HG03135 (cell line): ENCODE data around the gene SPACDR.

Experiments used
- ATAC-seq: cut with Tn5 transposase; IDR thresholded peaks from one replicate; pipeline ENCODE4 v1.9.1; 2021; ENCODE audit warnings: mild to moderate bottlenecking, moderate library complexity; ENCODE audit not compliant: unreplicated experiment

The SPACDR gene

DNA sequence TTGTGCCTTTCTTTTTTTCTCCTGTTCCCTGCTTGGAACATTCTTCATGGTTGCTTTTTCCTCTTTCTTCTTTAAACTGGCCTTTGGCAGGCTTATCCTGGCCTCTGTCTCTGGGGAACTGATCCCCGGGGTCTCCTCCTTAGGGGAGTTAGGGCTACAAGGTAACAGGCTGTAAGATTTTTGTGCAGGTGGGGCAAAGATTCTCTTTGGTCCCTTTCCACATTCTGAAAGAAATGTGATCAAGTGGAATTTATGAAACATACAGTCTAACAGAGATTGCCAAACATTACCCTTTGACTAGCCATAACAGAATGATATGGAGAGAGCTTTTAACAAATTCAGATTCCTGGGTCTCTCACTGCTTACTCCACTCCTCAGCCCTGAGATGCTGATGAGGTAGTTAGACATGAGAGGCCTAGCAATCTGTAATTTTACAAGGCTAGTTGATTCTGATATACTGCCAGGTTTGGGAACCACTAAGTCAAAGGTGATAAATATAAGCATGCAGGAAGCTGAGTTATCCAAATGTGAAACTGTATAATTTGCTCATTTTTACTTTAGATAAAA, 44.3 kb downstream of the SPACDR start:
- no peak for ATAC-seq

DNA sequence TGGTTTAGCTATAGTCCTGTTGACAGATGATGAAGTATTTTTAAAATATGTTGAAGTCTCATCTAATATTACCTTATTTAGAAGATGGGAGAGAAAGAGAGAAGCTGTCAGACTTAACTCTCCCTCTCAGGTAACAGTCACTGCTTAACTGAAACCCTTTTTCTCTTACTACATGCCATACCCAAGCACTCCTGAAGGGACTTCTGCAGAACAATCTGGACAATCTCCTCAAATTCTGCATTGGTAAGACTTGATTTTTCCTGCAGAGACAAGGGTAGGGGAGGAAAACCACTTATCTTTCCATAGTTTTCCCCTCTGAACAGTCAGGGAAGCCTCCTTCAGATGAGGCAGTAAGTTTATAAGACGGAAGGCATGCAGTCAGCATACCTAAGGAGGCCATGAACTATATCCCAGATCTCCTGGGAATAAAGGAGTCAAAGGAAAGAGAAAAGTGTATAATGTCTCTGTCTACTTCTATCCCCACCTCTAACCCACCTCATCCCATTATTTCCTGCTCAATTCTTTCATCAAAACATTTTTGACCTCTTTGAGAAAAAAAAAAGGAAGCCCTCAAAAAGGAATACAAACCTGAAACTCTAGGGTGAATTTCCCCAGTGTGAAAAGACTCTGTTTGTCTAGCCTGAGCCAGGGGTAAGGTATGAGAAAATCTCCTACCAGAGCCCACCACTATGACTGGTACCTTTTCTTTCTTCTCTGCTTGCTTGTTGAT, 45.0 kb downstream of the SPACDR start:
- no peak for ATAC-seq

DNA sequence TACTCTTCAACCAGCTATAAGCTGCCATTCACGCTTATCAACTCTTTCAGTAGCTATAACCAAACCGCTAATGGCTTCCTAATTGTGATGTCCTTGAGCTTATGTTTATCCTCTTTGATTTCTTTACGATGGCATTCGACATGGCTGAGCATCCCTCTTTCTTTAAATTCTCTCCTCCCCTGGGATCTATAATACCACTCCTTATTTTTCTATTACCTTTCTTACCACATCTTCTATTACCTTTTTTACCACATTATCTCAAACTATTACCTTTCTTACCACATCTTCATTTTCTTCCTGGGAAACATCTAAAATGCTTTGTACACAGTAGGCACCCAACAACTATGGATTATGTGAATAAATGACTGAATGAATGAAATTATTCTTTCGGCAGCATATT, 48.6 kb downstream of the SPACDR start:
- no peak for ATAC-seq

DNA sequence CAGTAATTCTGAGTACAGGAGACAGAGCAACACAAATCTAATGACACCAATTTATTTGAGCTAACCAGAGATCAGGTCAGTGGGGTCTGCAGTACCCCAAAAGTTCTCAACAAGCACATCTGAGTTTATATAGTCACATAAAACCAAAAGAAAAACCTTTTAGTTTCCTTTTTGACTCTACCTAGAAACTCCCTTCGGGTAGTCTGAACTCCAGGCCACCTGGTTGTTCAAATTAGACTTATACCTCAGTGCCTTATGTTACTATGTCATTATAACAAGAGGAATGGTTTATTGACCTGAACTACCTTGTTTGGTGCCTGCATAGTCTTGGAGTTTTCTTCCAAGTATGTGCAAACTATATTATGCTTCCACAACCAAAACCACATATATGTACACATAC, 50.2 kb downstream of the SPACDR start:
- ATAC-seq = no peak

DNA sequence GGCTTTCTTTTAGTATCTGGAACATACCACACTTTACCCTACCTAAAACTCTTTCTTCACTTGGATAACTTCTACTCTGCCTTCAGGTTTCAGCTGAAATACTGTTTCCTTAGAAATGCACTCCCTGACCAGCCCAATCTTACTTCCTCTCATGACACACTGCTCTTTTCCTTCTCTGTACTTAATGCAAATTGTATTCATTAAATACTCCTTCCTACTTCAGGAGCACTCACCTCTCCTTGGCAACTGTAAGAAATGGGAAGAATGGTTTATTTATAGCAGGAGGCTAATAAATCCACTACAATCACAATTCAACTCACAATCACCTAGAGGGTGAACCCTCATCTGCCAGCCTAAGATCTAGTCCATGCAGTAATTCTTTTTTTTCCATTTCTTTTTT, 50.7 kb downstream of the SPACDR start:
- no peak for ATAC-seq

DNA sequence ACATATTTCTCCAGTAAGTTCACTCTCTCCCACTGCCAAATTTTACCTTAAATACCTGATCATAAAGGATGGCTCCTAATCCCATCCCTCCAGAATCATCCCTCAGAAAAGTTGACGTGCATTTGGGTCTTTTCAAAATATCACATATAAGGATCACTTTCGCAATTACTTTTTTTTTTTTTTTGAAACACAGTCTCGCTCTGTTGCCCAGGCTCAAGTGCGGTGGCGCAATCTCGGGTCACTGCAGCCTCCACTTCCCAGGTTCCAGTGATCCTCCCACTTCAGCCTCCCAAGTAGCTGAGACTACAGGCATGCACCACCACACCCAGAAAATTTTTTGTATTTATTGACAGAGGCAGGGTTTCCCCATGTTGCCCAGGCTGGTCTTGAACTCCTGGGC, 53.0 kb downstream of the SPACDR start:
- no peak for ATAC-seq

DNA sequence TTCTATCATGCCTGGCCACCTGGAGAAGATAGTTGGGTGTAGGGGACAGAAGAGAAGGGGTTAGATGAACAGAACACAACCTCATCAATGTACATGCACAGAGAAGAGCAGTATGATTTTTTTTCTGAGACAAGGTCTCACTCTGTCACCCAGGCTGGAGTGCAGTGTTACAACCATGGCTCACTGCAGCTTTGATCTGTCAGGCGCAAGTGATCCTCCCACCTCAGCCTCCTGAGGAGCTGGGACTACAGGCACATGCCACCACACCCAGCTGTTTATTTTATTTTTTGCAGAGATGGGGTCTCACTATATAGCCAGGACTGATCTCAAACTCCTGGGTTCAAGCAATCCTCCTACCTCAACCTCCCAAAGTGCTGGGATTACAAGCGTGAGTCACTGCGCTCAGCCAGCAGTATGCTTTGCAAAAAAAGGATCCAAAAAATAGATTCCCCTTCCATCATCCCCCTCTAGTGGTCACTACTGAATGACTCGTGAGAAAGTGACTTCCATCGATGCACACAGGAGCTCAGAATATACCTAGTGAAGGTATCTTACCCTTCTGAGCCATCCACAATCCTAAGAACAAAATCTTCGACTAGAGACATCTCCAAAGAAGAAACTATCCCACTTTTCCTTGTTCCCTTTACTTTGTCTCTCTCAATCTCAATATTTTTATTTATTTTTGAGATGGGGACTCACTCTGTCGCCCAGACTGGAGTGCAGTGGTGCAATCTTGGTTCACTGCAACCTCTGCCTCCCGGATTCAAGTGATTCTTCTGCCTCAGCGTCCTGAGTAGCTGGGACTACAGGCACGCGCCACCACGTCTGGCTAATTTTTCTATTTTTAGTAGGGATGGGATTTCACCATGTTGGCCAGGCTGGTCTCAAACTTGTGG, 56.5 kb downstream of the SPACDR start:
- ATAC-seq = no peak

DNA sequence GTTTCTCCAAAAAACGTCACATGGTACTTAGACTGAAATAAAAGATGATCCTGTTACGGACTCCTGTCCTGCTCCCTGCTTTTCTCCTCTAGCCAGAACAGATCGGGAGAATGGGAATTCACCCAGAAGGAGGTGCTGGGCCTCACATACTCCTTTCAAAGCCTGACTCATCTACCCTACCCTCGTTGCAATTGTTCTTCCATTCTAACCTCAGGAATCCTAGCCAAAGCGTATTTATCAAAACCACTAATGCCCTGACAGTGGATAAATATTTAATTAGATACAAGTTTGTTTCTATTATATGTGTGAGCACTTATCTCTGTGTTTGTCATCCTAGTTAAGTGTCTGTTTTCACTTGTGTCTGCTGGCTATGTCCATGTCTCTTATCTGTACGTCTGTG, 57.3 kb downstream of the SPACDR start:
- no peak for ATAC-seq
